ENCODE measurements around the gene SLC10A3.

Gene SLC10A3

DNA sequence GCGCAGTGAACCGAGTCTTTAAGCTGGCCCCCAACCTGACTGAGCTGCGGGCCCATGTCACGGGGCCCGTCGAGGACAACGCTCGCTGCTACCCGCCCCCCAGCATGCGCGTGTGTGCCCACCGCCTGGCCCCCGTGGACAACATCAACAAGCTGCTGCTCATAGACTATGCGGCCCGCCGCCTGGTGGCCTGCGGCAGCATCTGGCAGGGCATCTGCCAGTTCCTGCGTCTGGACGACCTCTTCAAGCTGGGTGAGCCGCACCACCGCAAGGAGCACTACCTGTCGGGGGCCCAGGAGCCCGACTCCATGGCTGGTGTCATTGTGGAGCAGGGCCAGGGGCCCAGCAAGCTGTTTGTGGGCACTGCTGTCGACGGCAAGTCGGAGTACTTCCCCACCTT lies 30.1 kb downstream of the SLC10A3 start:
- DNase-seq, result no peak

DNA sequence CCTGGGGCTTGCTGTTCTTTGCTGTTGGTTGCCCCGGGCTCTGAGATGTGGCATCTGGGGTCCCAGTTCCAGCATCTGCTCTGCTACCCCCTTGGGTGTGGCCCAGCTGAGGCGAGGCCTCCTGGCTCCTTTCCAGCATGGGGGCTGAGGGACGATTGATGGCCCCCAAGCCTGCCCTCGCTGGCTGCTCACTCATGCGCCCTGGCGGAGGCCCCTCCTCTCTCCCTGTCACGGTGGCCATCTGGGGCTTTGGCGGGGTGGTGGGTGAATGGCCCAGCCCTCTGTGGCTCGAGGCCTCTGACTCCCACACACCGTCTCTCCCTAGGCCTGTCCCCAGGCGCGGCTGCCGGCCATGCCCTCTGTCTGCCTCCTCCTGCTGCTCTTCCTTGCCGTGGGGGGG lies 30.6 kb downstream of the SLC10A3 start:
- DNase-seq, result no peak

DNA sequence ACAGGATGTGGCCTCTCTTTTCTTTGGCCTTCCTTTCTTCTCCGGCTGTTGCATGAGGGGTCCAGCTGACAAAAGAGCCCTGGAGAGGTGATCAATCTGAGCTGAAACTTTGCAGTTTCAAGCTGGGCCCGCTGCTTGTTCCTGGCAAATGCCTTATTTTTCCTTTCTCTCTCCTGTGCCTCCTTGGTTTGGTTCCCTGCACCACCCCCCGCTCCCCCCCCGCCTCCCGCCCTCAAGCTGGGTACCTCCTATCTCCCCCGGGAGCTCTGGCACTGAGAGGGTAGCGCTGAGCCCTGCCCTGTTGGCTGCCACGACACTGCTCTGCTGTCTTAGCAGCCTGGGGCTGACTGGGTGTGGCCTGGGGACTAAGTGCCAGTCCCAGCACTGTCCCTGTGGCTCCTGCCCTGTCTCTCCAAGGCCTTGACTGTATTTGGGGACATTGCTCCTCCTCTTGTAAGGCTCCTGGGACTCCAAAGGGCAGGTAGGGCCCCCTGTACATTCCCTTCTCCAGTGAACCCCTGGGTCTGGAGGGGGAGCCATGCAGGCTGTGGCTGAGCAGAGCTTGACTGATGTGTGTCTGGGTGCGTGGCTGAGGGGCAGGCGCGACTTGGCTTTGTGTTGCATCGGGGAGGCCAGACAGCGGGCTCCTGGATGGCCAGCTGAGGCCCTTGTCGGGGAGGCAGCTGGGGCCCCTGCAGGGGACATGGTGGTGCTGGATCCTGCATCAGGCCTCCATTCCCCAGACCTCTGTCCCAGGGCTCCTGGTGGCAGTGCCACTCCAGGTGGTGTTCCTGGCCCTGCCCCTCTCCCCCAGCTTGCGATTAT lies 31.3 kb downstream of the SLC10A3 start:
- DNase-seq, result no peak

DNA sequence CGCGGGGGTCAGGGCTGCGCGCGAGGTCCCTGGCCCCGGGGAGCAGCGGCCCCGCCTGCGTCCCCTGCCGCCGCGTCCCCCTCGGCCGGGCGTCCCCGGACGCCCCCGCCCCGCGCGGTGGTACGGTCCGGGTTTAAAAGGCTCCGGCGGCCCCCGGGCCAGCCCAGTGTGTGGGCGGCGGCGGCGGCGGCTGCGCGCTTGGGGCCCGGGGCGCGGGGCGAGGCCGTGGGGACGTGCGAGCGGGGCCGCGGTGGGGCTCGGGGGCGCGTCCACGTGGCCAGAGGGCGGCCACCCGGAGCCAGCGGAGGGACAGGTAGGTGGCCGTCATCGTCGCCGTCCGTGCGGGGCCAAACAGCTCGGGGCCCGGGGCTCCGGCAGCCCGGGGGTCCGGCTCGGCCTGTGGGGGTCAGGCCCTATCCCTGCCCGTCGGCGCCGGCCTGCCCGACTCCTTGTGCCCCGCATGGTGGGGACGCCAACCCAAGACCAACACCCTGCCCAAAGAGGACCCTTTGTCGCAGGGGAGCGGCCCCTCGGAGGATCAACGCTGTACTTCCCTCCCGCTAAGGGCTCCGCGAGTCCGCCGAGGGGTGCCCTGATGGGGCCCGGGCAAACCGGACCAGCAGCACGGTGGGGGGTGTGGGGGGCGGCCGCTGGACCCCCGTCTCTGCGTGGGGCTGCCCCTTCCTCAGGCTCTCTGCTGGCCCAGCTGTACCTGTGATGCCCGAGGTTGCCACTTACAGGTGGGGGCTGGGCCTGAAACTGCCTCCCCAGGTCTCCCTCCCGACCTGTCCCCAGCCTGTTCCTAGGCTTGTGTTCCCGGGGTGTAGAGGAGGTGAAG lies 32.1 kb downstream of the SLC10A3 start, which contains the start of gene PLXNA3:
Gene PLXNA3, plus strand, starts transcription at position 166 of the 838 bp plus-strand sequence. CDS start 1,903 bp downstream, outside the sequence.
- peak; percentile 85 for DNase-seq

DNA sequence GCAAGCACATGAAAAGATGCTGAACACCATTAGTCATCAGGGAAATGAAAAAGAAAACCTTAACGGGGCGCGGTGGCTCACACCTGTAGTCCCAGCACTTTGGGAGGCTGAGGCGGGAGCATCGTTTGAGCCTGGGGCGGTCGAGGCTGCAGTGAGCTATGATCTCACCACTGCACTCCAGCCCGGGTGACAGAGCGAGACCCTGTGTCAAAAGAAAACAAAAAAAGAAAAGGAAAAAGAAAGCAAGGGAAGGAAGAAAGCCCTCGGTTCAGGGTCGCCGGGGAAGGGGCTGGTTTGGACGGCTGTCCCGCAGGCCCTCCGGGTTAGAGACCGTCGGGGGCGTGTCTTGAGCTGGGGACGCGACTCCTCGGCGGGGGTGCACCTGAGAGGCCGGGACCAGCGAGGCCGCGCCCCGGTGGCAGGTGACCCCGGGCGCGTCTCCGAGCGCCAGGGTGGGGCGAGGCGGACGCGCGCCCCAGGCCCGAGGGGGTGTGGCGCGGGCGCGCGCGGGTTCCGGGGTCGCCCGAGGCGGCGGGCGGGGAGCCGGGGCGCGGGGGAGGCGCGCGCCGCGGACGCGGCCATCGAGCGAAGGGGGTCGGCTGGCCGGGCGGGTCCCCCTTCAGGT lies 32.8 kb downstream of the SLC10A3 start:
- no peak for DNase-seq

- no peak for DNase-seq
Measured at GRCh38 chrX:154452823-154453222, 37.6 kb downstream of the SLC10A3 start.

DNA sequence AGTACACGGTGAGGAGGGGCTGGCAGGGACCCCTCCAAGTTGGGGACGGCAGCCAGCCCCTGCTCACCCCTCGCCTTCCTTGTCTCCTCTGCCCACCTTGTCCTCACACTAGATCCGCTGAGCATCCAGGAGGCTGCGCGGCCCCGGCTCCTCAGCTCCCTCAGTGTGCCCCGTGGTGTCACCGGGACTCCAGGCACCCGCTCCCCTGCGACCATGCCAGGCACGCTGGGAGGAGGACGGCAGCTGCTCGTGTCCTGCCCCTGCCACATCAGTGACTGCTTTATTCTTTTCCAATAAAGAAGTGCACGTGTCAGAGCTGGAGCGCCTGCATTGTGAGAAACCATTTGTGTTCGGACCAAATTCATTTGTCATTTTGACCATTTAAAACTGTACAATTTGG lies 40.1 kb downstream of the SLC10A3 start:
- no peak for DNase-seq

DNA sequence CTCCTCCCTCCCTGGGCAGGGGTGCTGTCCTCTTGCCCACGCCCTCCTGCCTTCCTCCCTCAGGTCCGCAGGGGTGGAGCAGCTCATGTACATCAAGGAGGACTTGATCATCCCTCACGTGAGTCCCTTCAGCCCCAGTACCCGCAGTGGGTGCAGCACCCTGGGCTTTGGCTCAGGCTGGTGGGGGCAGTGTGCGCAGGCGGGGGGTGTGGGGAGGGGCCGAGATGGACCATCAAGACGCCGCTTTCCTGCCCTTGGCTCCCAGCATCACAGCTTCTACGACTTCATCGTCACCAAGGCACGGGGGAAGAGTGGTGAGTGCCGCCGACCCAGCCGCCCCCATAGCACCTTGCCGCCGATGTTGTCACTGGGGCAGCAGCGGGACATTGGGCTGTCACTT lies 40.8 kb downstream of the SLC10A3 start:
- DNase-seq, result no peak

- DNase-seq, result no peak
Measured at GRCh38 chrX:154448484-154448883, 41.9 kb downstream of the SLC10A3 start.

DNA sequence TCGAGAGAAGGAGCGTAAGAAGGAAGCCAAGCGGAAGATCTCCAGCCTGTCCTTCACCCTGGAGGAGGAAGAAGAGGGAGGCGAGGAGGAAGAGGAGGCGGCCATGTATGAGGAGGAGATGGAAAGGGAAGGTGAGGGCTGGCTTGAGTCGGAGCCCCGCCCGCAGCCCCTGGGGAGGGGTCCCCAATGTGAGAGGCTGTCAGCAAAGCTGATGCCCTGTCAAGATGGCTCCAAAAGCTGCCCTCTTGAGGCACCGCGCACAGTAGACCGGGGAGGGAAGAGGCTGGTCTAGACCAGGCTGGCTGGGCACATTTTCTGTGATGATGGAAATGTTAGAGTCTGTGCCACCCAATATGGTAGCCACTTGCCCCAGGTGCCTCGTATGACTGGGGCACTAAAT lies 44.0 kb downstream of the SLC10A3 start:
- DNase-seq, result no peak

DNA sequence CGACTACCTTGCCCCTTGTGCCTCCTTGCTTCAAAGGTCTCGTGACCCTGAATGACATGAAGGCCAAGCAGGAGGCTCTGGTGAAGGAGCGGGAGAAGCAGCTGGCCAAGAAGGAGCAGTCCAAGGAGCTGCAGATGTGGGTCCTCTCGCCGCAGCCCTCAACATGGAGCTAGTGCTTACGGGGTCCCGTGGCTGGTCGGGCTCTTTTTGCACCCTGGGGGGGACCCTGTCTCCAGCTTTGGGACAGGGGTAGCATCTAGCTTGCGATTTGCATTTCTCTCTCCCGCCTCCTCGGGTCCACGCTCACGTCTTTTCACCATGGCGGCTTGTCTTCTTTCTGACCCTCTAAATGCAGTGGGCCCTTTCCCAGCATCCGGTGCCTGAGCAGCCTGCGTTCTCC lies 44.7 kb downstream of the SLC10A3 start:
- DNase-seq, result no peak

GRCh38 chrX:154444755-154445246 lies 45.6 kb downstream of the SLC10A3 start:
- DNase-seq, result no peak

DNA sequence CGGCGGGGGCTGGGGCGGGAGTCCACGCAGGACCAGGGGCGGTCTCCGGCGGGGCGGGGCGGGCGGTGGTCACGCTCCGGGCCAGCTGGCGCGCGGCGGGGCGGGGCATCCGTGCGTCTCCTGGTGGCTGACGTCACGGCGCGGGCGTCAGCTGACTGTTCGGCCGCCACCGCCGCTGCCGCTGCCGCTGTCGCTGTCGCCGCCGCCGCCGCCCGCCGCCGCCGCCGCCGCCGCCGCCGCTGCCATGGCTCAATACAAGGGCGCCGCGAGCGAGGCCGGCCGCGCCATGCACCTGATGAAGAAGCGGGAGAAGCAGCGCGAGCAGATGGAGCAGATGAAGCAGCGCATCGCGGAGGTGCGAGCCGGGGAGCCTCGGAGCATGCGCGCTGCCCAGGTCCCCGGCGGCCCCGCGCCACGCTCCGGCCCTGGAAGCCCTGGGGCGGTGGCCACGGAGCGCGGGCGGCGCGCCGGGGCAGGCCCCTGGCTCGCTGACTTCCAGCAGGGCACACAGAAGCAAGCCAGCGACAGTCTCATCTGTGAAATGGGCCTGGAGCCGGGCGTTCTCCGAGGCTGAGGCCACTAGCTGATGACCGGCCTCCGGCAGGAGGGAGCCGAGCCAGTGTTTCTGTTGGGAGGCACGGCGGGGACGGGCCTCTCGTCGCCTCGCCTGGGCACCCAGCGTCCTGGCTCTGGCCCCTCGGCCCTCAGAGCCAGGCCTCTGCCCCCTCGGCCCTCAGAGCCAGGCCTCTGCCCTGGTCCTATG lies 46.3 kb downstream of the SLC10A3 start, which contains the start of gene FAM50A:
Gene FAM50A, plus strand, starts transcription at position 150 of the 763 bp plus-strand sequence. Its CDS starts 95 bp downstream, at position 245.
- peak; percentile 83 for DNase-seq

- DNase-seq, result no peak
Measured at GRCh38 chrX:154443479-154443910, 46.9 kb downstream of the SLC10A3 start.

DNA sequence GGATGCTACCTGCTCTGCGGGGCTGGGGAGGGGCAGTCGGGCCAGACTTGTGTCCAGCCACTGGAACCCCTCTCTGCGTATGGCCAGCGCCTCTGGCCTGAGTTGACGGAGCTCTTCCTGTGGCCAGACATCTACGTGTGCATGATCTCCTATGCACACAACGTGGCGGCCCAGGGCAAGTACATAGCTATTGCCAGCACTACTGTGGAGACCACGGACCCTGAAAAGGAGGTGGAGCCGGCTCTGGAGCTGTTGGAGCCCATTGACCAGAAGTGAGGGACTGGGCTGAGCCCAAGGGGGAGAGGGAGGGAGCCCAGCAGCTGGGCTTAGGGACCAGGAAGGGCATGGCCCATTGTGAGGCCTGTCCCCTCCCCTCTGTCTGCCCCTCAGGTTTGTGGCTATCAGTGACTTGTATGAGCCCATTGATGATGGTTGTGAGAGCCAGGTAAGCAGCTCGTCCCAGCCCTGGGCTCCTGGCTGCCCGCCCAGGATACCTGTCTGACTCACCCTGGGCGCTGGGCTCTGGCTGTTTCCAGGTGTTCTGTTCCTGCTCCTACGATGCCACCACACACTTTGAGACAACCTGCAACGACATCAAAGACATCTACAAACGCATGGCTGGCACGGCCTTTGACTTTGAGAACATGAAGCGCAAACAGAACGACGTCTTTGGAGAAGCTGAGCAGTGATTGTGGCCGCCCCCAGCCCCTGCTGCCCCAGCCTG lies 48.3 kb downstream of the SLC10A3 start:
- DNase-seq, result no peak

DNA sequence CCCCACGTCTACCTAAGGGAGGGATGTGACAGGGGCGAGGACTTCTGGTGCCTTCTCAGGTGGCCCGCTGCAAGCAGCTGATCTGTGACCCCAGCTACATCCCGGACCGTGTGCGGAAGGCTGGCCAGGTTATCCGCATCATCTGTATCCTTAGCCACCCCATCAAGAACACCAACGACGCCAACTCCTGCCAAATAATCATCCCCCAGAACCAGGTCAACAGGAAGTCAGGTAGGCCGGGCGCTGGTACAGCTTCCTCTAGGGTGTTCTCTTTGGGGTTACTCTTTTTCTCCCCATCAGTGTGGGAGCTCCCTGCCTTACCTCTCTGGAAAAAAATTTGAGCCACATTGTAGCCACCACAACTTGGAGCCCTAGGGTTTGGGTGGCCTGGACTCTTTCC lies 48.9 kb downstream of the SLC10A3 start:
- DNase-seq, result no peak

DNA sequence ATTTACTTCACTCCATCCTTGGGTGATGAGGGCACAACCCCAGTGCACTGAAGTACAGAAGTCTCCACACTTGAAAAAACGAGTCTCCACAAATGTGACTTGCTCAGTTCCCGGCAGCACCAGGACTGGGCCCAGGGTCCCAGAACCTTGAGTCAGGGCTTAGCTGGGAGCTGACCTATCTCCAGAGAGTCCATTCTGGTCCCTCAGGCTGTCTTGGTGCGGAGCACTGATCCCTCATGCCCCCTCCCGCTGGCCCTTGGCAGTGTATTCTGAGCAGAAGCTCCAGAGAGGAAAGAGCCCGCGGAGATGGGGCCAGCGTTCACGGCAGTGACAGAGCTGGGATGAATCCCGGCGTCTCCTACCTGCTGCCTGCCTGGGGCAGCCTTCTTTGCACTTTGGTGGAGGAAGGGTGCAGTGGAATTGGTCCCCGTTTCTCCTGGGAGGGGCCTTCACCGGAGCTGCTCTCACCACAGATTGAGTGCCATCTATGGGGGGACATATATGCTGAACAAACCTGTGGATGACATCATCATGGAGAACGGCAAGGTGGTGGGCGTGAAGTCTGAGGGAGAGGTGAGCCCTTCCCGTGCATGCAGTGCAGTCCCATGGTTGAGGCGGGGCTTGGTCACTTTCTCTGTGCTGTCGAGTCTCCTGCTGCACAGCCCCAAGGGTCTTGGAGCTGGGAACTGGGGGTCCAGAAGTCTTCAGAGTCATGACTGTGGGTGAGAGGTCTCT lies 49.6 kb downstream of the SLC10A3 start:
- no peak for DNase-seq

- DNase-seq, result no peak
Measured at GRCh38 chrX:154439841-154440240, 50.6 kb downstream of the SLC10A3 start.

DNA sequence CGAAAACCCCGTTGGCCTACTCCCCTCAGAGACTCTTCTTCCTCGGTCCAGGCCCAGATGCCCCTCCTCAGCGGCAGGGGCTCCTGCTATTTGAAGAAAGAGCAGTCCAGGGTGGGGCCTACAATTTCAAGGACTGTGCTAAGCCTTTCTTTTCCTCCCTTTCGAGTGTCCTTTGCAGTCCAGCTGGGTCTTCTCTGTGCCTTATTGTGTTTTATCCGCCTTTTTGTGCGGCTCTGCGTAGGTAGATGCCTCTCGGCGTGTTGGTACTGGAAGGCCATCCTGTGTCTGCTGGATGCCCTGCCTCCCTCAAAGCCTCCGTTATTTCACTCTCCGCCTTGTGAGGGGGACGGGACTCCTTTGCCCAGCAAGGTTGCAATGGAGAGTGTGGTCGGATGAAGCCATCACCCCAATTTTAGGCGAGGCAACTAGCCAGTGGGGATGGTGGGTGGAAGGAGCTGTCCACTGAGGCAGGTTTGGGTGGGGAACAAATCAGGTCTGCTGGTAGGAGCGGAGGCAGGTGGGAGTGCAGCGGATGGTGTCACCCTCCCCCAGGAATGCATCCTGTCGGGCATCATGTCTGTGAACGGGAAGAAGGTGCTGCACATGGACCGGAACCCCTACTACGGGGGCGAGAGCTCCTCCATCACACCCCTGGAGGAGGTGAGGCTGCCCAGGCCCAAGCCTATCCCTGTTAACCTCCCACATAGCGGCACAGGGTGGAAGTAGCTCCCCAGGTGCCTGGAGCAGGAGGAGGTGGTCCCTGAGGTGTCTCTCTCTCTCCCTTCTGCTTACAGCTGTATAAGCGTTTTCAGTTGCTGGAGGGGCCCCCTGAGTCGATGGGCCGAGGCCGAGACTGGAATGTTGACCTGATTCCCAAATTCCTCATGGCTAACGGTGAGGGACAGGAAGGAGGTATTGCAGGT lies 52.2 kb downstream of the SLC10A3 start:
- no peak for DNase-seq
